Neuronal stem cell (in vitro differentiated cells): Measurements from ENCODE around the gene EEPD1.

ENCODE experiments used
- DNase-seq: peaks from one replicate; pipeline ENCODE4 v3.0.0-alpha.2; 2013; ENCODE audit warnings: low spot score
- H2AFZ ChIP-seq: one replicate; pipeline ENCODE4 v1.6.1; 2013; ENCODE audit warnings: mild to moderate bottlenecking, low read length, inconsistent platforms
- H2AK5ac ChIP-seq: 2 replicates; pipeline ENCODE4 v1.6.1; 2013; ENCODE audit warnings: low read depth, mild to moderate bottlenecking, inconsistent platforms, low read length, moderate library complexity, mixed read lengths
- H2BK120ac ChIP-seq: 2 replicates; pipeline ENCODE4 v1.6.1; 2013; ENCODE audit warnings: low read depth, mild to moderate bottlenecking, inconsistent platforms, low read length, moderate library complexity, mixed read lengths
- H2BK12ac ChIP-seq: one replicate; pipeline ENCODE4 v1.6.1; 2013; ENCODE audit warnings: low read length, inconsistent platforms
- H2BK15ac ChIP-seq: 2 replicates; pipeline ENCODE4 v1.6.1; 2013; ENCODE audit warnings: mild to moderate bottlenecking, low read length, inconsistent platforms, mixed read lengths
- H2BK5ac ChIP-seq: one replicate; pipeline ENCODE4 v1.6.1; 2013; ENCODE audit warnings: inconsistent platforms, mild to moderate bottlenecking, low read length, moderate library complexity
- H3K14ac ChIP-seq: one replicate; pipeline ENCODE4 v1.6.1; 2013; ENCODE audit warnings: low read length, inconsistent platforms
- H3K18ac ChIP-seq: 2 replicates; pipeline ENCODE4 v1.6.1; 2013; ENCODE audit warnings: low read length, inconsistent platforms
- H3K23ac ChIP-seq: 2 replicates; pipeline ENCODE4 v1.6.1; 2013; ENCODE audit warnings: low read depth, mild to moderate bottlenecking, mixed read lengths, low read length, inconsistent platforms; ENCODE audit not compliant: poor library complexity
- H3K27ac ChIP-seq: replicated peaks from 3 replicates; pipeline ENCODE4 v1.5.1; 2013; ENCODE audit warnings: low read length, inconsistent platforms
- H3K27me3 ChIP-seq, 3 experiments: 2 replicates each; pipeline ENCODE4 v1.6.1; 2013; ENCODE audit warnings: low read length in 3 of 3, mild to moderate bottlenecking in 2 of 3, inconsistent platforms in 1 of 3, low read depth in 1 of 3, mixed read lengths in 1 of 3, moderate library complexity in 1 of 3; ENCODE audit not compliant: control insufficient read depth in 3 of 3, insufficient read depth in 3 of 3
- H3K36me3 ChIP-seq, 2 donors: replicated peaks in 1 of 2; 2 replicates each; pipeline ENCODE4 v1.6.1; 2013; ENCODE audit warnings: low read length in 2 of 2; ENCODE audit not compliant: control insufficient read depth in 2 of 2, insufficient read depth in 2 of 2
- H3K4ac ChIP-seq: 2 replicates; pipeline ENCODE4 v1.6.1; 2013; ENCODE audit warnings: inconsistent platforms, mild to moderate bottlenecking, low read length, moderate library complexity
- H3K4me1 ChIP-seq, 2 donors: 1 replicate in 1 of 2; 2 replicates in 1 of 2; pipeline ENCODE4 v1.6.1; 2013; ENCODE audit warnings: low read length in 2 of 2, low read depth in 1 of 2; ENCODE audit not compliant: control insufficient read depth in 2 of 2, insufficient read depth in 1 of 2
- H3K4me2 ChIP-seq: one replicate; pipeline ENCODE4 v1.6.1; 2013; ENCODE audit warnings: mild to moderate bottlenecking, low read length, inconsistent platforms; ENCODE audit not compliant: insufficient read depth, poor library complexity, severe bottlenecking
- H3K4me3 ChIP-seq, 2 donors: 2 replicates each; pipeline ENCODE4 v1.5.1; 2013; ENCODE audit warnings: low read length in 2 of 2, mild to moderate bottlenecking in 2 of 2, inconsistent platforms in 1 of 2, moderate library complexity in 1 of 2
- H3K79me1 ChIP-seq: one replicate; pipeline ENCODE4 v1.6.1; 2013; ENCODE audit warnings: low read depth, mild to moderate bottlenecking, inconsistent platforms, low read length, moderate library complexity
- H3K9ac ChIP-seq: one replicate; pipeline ENCODE4 v1.6.1; 2013; ENCODE audit warnings: mild to moderate bottlenecking, low read depth, low read length, inconsistent platforms; ENCODE audit not compliant: poor library complexity
- H3K9me3 ChIP-seq, 2 donors: replicated peaks in 1 of 2; 2 replicates each; pipeline versions ENCODE3 to v1.6.1; 2013; ENCODE audit warnings: low read length in 2 of 2, mild to moderate bottlenecking in 2 of 2, inconsistent platforms in 1 of 2, low read depth in 1 of 2, mixed read lengths in 1 of 2, moderate library complexity in 1 of 2; ENCODE audit not compliant: control insufficient read depth in 2 of 2, insufficient read depth in 1 of 2
- H4K8ac ChIP-seq: one replicate; pipeline ENCODE4 v1.6.1; 2013; ENCODE audit warnings: low read depth, mild to moderate bottlenecking, inconsistent platforms, low read length, moderate library complexity
- H4K91ac ChIP-seq: one replicate; pipeline ENCODE4 v1.6.1; 2013; ENCODE audit warnings: low read length, low read depth, mild to moderate bottlenecking, inconsistent platforms; ENCODE audit not compliant: poor library complexity
- WGBS, 2 donors: extraction: QIAGEN DNeasy Blood & Tissue Kit; methylation state at CpG; one replicate each; pipeline ENCODE4 v1.1.7; 2013; ENCODE audit warnings: missing lambda C conversion rate in 2 of 2, mixed read lengths in 1 of 2; ENCODE audit not compliant: insufficient read length in 2 of 2, insufficient replicate concordance in 1 of 2; ENCODE audit errors: extremely low coverage in 2 of 2; 5-methylcytosine and 5-hydroxymethylcytosine counted together

EEPD1 gene

DNA sequence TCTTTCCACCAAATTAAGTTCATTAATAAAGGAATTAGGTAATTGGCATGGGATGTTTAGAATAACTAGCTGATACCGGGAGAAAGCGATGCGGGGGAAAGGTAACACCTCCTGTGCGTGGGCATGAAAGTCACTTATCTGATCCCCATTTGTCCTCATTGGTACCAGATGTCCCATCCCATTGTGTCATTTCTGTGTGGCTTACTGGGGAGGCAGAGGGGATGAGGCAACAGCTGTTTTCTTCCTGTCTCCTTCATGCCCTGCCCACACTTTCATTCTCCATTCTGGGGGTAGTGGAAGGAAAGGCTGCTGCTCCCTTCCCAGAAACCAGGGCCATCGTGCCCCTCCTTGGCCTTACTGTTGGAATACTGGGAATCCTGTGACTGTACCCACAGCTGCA is 27.1 kb downstream of the EEPD1 start:
- Histone ChIP-seq H3K9me3 (no peaks in the 10 kb centered on the region), H4K8ac (no peak overlapping the region), H3K4me2 (no peak overlapping the region), H2BK12ac (no peak overlapping the region), H3K27me3 (no peaks in the 10 kb centered on the region), H3K4me1 (peaks cover 2 to 14% of the 10 kb centered on the region in 2 donors), H2BK120ac (no peak overlapping the region), H3K4me3 (no peak overlapping the region), H3K27ac (no peak overlapping the region), H3K14ac (no peak overlapping the region), H3K18ac (peak overlapping the region; percentile 41), H3K79me1 (no peaks in the 10 kb centered on the region), H2BK15ac (no peak overlapping the region), H3K36me3 (no peaks in the 10 kb centered on the region), H3K9ac (no peak overlapping the region), H3K4ac (no peak overlapping the region), H2AK5ac (no peak overlapping the region), H3K23ac (no peak overlapping the region), H4K91ac (no peak overlapping the region), H2AFZ (no peak overlapping the region), H2BK5ac (no peak overlapping the region)
- DNase-seq, result no peak
- WGBS, 2 donors, result no CpG with 5 or more reads among the region's 5 CpGs

DNA sequence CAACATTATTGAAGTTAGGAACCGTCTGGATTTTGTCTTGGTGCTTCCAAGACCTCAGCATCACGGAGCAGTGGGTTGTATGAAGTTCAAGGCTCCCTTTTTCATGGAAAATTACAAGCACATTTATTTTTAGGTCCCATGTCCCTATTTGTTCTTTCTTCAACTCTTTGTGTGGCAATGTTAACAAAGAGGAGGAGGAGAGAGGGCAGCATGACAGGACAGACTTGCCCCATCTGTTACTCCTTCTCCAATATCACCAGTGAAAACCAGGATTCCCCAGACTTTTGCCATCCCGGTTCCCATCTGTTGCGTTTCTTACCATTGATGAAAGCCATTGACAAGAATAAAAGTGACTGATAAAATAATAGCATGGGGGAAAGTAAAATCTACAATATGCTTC is 28.6 kb downstream of the EEPD1 start:
- no peaks in the 10 kb centered on the region for H3K36me3 ChIP-seq
- no peak overlapping the region for H2BK120ac ChIP-seq
- H3K23ac ChIP-seq, result no peak overlapping the region
- no peak overlapping the region for H4K8ac ChIP-seq
- DNase-seq, result no peak
- H3K14ac ChIP-seq, result no peak overlapping the region
- no peak overlapping the region for H2BK12ac ChIP-seq
- no peak overlapping the region for H2AK5ac ChIP-seq
- H3K9ac ChIP-seq, result no peak overlapping the region
- H2BK15ac ChIP-seq, result no peak overlapping the region
- H3K9me3 ChIP-seq, result no peaks in the 10 kb centered on the region
- no peak overlapping the region for H2AFZ ChIP-seq
- WGBS, 2 donors, result no CpG with 5 or more reads among the region's 4 CpGs
- no peak overlapping the region for H4K91ac ChIP-seq
- peaks cover 4 to 14% of the 10 kb centered on the region in 2 donors for H3K4me1 ChIP-seq
- H3K4me2 ChIP-seq, result no peak overlapping the region
- H3K27me3 ChIP-seq, result no peaks in the 10 kb centered on the region
- no peak overlapping the region for H3K4ac ChIP-seq
- H3K18ac ChIP-seq, result no peak overlapping the region
- H3K4me3 ChIP-seq, result no peak overlapping the region
- no peaks in the 10 kb centered on the region for H3K79me1 ChIP-seq
- H2BK5ac ChIP-seq, result no peak overlapping the region
- no peak overlapping the region for H3K27ac ChIP-seq

DNA sequence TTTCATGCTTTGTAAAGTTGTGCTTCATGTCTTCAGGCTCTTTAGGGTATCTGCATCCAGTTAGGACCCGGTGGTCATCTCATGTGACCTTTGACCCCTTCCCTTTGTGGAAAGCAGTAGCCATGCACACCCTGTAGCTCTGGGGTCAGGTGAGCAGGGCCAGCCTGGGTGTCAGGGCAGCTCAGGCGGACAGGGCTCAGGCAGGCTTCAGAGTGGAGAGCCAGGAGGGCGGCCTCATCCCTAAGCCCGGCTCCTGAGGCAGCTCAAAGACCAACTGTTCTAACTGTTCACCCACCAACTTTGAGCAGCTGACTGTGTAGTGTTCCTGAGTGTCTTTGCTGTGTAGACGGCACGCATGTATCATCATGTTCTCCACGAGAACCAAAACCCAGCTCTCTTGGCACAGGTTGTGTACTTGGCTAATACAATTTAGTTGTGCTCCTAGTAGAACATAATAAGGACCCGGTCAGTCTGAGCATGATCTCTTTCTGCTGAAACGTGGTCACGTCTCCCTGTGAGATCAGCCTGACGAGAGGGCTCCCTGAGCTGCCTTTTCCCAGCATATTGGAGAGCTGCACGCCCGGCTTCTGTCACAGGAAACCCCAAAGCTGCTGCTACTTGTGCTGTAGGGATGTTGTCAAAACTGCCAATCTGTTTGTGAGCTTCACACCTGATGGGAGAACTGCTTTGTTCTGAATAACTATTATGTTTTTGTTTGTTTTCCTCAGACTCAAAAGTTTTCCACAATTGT is 30.0 kb downstream of the EEPD1 start:
- Histone ChIP-seq H2BK12ac (no peak overlapping the region), H2AK5ac (no peak overlapping the region), H3K27ac (no peak overlapping the region), H3K4me2 (no peak overlapping the region), H2BK120ac (no peak overlapping the region), H3K18ac (no peak overlapping the region), H4K91ac (no peak overlapping the region), H2BK15ac (no peak overlapping the region), H3K36me3 (no peaks in the 10 kb centered on the region), H3K4me3 (no peak overlapping the region), H3K4ac (no peak overlapping the region), H2AFZ (no peak overlapping the region), H3K4me1 (peaks cover 5 to 14% of the 10 kb centered on the region in 2 donors), H2BK5ac (no peak overlapping the region), H3K14ac (no peak overlapping the region), H3K9me3 (no peaks in the 10 kb centered on the region), H3K23ac (no peak overlapping the region), H3K79me1 (no peaks in the 10 kb centered on the region), H3K27me3 (no peaks in the 10 kb centered on the region), H4K8ac (no peak overlapping the region), H3K9ac (no peak overlapping the region)
- DNase-seq, result no peak
- no CpG with 5 or more reads among the region's 13 CpGs for WGBS, 2 donors

DNA sequence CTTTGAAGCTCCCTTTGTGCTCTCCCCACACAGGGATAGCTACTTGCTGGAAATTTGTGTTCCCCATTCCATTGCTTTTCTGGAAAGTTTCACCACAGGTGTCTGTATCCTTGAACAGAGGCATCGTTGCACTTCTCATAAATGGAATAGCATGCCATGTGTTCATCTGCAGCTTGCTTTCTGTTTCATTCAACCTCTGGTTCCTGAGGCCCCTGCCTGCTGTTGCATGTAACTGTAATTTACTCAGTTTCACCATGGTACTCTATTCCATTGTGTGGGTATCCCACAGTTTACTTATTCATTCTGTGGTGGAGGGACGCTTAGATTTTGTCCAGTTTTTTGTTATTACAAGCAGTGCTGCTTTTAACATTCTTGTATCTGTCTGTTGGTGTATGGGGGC is 32.0 kb downstream of the EEPD1 start:
- H3K9me3 ChIP-seq, result no peaks in the 10 kb centered on the region
- H3K27me3 ChIP-seq, result no peaks in the 10 kb centered on the region
- H3K4ac ChIP-seq, result no peak overlapping the region
- H2AFZ ChIP-seq, result no peak overlapping the region
- no peak for DNase-seq
- H3K4me3 ChIP-seq, result no peak overlapping the region
- H3K18ac ChIP-seq, result no peak overlapping the region
- peaks cover 14 to 16% of the 10 kb centered on the region in 2 donors for H3K4me1 ChIP-seq
- H2AK5ac ChIP-seq, result no peak overlapping the region
- no CpG with 5 or more reads among the region's 2 CpGs for WGBS, 2 donors
- no peak overlapping the region for H2BK12ac ChIP-seq
- H3K9ac ChIP-seq, result no peak overlapping the region
- no peak overlapping the region for H4K91ac ChIP-seq
- no peak overlapping the region for H2BK15ac ChIP-seq
- H2BK120ac ChIP-seq, result no peak overlapping the region
- no peak overlapping the region for H3K14ac ChIP-seq
- H3K4me2 ChIP-seq, result no peak overlapping the region
- no peak overlapping the region for H4K8ac ChIP-seq
- no peaks in the 10 kb centered on the region for H3K79me1 ChIP-seq
- no peaks in the 10 kb centered on the region for H3K36me3 ChIP-seq
- no peak overlapping the region for H3K27ac ChIP-seq
- no peak overlapping the region for H3K23ac ChIP-seq
- no peak overlapping the region for H2BK5ac ChIP-seq
